K562 (cell line): ENCODE results near the gene NEK3. TPM values are rescaled to one million over a fixed set of nuclear protein-coding genes. Genes with fewer than 3 reads are reported as not detected.

Experiments
- CTBP1 ChIP-seq: fragments of 450-650 bp; IDR thresholded peaks from 2 replicates; pipeline ENCODE4 v1.6.1; 2016; ENCODE audit warnings: borderline replicate concordance
- CXXC5 ChIP-seq: fragments of 250-450 bp; sonication (Bioruptor Pico); IDR thresholded peaks from 2 replicates; pipeline ENCODE4 v1.8.0; 2022; ENCODE audit warnings: inconsistent platforms, mild to moderate bottlenecking, moderate library complexity
- DEAF1 ChIP-seq: fragments of 450-650 bp; formaldehyde crosslinking; IDR thresholded peaks from 2 replicates; pipeline ENCODE4 v1.4.0; 2020; ENCODE audit warnings: mild to moderate bottlenecking, moderate library complexity
- MXI1 ChIP-seq: IDR thresholded peaks from 2 replicates; pipeline ENCODE4 v1.6.1; 2011; ENCODE audit warnings: low read depth, mild to moderate bottlenecking, improper control_type of control experiment, low read length
- NRF1 ChIP-seq, 2 experiments: fragments of 450-650 bp; IDR thresholded peaks in 1 of 2; conservative IDR thresholded peaks in 1 of 2; 2 replicates each; pipeline ENCODE4 v1.6.1; 2014; ENCODE audit warnings: mild to moderate bottlenecking in 2 of 2
- SIN3A ChIP-seq, 2 experiments: fragments of 150-350 bp in 1 of 2; IDR thresholded peaks; 2 replicates each; pipeline ENCODE4 v1.6.1; 2011 to 2016; ENCODE audit warnings: borderline replicate concordance in 2 of 2, low read depth in 2 of 2, low read length in 2 of 2, mild to moderate bottlenecking in 2 of 2, moderate library complexity in 2 of 2; ENCODE audit not compliant: control insufficient read depth in 1 of 2
- SMAD1 ChIP-seq: fragments of 150-350 bp; IDR thresholded peaks from 2 replicates; pipeline ENCODE4 v1.6.1; 2014; ENCODE audit warnings: low read length, low read depth; ENCODE audit not compliant: partially characterized antibody
- SMC3 ChIP-seq: conservative IDR thresholded peaks from 2 replicates; pipeline ENCODE4 v1.6.1; 2011; ENCODE audit warnings: low read depth, low read length, improper control_type of control experiment; ENCODE audit not compliant: insufficient read depth
- ZSCAN29 ChIP-seq: fragments of 450-650 bp; IDR thresholded peaks from 2 replicates; pipeline ENCODE4 v1.6.1; 2017
- polyA plus RNA-seq, 8 experiments: library from polyadenylated mRNA; depleted of rRNA in 4 of 8; stranded (reverse) in 5 of 8; unstranded in 3 of 8; fragments of >200 nt; fragmentation: Nextera tagmentation in 2 of 8; fragmentation: Illumina TruSeq in 1 of 8; extraction: Ambion mirVana in 2 of 8; extraction: Trizol in 1 of 8; gene quantifications; 2 replicates each; pipeline versions ENCODE4 v1.2.1 to v1.2.3, GENCODE V29; 2011 to 2014; ENCODE audit warnings: inconsistent platforms in 1 of 8, missing spikeins in 1 of 8
- total RNA-seq, 7 experiments: library from RNA; depleted of rRNA in 6 of 7; stranded (reverse); fragments of >200 nt in 6 of 7; fragmentation: Illumina TruSeq in 2 of 7; extraction: Trizol in 2 of 7; gene quantifications; 2 replicates each; pipeline versions ENCODE4 v1.2.1 to v1.2.3, GENCODE V29; 2011 to 2021; ENCODE audit warnings: low replicate concordance in 1 of 7
- TF ChIP-seq, protein P1 (sequence below): fragments of 250-450 bp; sonication (Bioruptor Pico); IDR thresholded peaks from 2 replicates; pipeline ENCODE4 v1.5.1; 2021; ENCODE audit warnings: mild to moderate bottlenecking
- TF ChIP-seq, protein P2 (sequence below): fragments of 450-650 bp; IDR thresholded peaks from 2 replicates; pipeline ENCODE4 v1.6.1; 2018; ENCODE audit not compliant: partially characterized antibody
- TF ChIP-seq, protein P3 (sequence below): fragments of 250-450 bp; sonication (Bioruptor Pico); IDR thresholded peaks from 2 replicates; pipeline ENCODE4 v1.6.1; 2021; ENCODE audit warnings: mild to moderate bottlenecking
- TF ChIP-seq, protein P4 (sequence below): IDR thresholded peaks from 2 replicates; pipeline ENCODE4 v1.6.1; 2011; ENCODE audit warnings: borderline replicate concordance, low read depth, mild to moderate bottlenecking, moderate library complexity, low read length; ENCODE audit not compliant: insufficient read depth, poor library complexity, severe bottlenecking

NEK3 gene
- total and polyA plus RNA-seq, 9 of the 15 experiments (the other 6 are each of a cell fraction or from before 2014, with no cell fraction given): 6.2 to 11.0 (median 9.3) TPM

DNA sequence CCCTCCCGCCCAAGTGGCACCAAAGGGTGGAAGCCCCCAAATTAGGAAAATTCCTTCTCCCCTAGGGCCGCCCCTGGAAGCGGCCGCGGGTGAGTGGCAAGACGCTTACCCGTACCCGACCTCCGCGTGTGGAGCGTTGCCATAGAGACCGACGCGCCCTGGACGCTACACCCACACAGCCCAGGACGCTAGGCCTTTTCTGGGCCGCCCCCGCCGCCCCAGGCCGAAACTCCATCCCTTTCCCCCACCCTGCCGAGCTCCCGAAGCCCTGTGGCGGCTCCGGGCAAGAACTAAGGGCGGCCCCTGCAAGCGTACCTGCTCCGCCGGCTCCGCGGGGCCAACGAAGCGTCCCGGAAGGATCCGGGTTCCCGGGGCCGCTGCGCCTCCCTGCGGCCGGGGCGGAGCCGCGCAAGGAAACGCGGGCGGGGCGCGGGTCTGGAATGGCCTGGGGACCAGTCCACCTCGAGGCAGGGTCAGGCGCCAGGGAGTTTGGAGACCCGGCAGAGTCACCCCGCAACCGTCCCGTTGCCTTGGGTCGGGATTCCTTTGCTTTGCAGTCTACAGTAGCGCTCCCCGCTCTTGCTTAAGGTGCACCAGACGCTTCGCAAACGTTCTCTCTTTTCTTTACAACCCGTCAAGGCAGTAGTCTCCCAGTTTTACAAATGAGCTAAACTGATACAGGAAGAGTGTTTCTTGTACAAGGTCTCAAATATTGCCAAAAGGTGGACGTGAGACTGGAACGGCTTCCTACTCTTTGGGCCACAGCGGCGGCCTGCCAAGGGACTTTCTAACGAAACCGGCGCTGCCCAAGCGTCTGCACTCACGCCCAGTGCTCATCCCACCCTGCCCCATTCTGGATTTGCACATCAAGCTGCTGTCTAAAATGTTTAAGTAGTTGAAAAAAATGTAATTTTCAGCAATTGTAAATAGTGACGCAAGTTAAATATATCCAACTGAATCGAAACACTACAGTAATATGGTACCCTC is 30.4 kb downstream of the NEK3 start, which contains the start of gene NEK5 (continued):
- TF ChIP-seq, protein P1, sequence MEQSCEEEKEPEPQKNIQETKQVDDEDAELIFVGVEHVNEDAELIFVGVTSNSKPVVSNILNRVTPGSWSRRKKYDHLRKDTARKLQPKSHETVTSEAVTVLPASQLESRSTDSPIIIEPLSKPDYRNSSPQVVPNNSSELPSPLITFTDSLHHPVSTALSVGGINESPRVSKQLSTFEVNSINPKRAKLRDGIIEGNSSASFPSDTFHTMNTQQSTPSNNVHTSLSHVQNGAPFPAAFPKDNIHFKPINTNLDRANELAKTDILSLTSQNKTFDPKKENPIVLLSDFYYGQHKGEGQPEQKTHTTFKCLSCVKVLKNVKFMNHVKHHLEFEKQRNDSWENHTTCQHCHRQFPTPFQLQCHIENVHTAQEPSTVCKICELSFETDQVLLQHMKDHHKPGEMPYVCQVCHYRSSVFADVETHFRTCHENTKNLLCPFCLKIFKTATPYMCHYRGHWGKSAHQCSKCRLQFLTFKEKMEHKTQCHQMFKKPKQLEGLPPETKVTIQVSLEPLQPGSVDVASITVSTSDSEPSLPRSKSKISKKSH (CRISPR knock-in tag): no peak
- no peak for TF ChIP-seq SMAD1
- peak; percentile 48; the same call in 1 of the 2 replicates for TF ChIP-seq DEAF1 (CRISPR knock-in tag)
- peak; percentile 60 for TF ChIP-seq SMC3
- peak in 1 of 2 experiments; percentile 46; a peak in 1 of 4 replicates for TF ChIP-seq SIN3A (IDR thresholded peaks at IDR 0.05; ENCODE audit: borderline replicate concordance in 2 of 2, control insufficient read depth in 1 of 2, low read depth in 2 of 2, low read length in 2 of 2)
- 0 out of 2 replicates have a peak, but pooled peaks have one; percentile 48 for TF ChIP-seq ZSCAN29
- TF ChIP-seq MXI1: peak; percentile 38; the same call in 1 of the 2 replicates
- TF ChIP-seq, protein P2, sequence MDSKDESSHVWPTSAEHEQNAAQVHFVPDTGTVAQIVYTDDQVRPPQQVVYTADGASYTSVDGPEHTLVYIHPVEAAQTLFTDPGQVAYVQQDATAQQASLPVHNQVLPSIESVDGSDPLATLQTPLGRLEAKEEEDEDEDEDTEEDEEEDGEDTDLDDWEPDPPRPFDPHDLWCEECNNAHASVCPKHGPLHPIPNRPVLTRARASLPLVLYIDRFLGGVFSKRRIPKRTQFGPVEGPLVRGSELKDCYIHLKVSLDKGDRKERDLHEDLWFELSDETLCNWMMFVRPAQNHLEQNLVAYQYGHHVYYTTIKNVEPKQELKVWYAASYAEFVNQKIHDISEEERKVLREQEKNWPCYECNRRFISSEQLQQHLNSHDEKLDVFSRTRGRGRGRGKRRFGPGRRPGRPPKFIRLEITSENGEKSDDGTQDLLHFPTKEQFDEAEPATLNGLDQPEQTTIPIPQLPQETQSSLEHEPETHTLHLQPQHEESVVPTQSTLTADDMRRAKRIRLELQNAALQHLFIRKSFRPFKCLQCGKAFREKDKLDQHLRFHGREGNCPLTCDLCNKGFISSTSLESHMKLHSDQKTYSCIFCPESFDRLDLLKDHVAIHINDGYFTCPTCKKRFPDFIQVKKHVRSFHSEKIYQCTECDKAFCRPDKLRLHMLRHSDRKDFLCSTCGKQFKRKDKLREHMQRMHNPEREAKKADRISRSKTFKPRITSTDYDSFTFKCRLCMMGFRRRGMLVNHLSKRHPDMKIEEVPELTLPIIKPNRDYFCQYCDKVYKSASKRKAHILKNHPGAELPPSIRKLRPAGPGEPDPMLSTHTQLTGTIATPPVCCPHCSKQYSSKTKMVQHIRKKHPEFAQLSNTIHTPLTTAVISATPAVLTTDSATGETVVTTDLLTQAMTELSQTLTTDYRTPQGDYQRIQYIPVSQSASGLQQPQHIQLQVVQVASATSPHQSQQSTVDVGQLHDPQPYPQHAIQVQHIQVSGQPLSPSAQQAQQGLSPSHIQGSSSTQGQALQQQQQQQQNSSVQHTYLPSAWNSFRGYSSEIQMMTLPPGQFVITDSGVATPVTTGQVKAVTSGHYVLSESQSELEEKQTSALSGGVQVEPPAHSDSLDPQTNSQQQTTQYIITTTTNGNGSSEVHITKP: peak; percentile 38
- TF ChIP-seq, protein P3, sequence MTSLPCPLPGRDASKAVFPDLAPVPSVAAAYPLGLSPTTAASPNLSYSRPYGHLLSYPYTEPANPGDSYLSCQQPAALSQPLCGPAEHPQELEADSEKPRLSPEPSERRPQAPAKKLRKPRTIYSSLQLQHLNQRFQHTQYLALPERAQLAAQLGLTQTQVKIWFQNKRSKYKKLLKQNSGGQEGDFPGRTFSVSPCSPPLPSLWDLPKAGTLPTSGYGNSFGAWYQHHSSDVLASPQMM (CRISPR knock-in tag): no peak
- 0 out of 4 replicates have a peak, but pooled peaks have one; percentile 19 to 29 for TF ChIP-seq NRF1 (conservative IDR thresholded peaks at IDR 0.05 in 1 of 2, IDR thresholded peaks at IDR 0.05 in 1 of 2)
- peak; percentile 63 for TF ChIP-seq CTBP1
- TF ChIP-seq, protein P4, sequence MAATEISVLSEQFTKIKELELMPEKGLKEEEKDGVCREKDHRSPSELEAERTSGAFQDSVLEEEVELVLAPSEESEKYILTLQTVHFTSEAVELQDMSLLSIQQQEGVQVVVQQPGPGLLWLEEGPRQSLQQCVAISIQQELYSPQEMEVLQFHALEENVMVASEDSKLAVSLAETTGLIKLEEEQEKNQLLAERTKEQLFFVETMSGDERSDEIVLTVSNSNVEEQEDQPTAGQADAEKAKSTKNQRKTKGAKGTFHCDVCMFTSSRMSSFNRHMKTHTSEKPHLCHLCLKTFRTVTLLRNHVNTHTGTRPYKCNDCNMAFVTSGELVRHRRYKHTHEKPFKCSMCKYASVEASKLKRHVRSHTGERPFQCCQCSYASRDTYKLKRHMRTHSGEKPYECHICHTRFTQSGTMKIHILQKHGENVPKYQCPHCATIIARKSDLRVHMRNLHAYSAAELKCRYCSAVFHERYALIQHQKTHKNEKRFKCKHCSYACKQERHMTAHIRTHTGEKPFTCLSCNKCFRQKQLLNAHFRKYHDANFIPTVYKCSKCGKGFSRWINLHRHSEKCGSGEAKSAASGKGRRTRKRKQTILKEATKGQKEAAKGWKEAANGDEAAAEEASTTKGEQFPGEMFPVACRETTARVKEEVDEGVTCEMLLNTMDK: peak; percentile 45
- TF ChIP-seq CXXC5: peak; percentile 68
